T-helper 22 cell (primary cell): ENCODE data around the gene DCTN3.

Source experiments
- DNase-seq: peaks from one replicate; pipeline ENCODE4 v3.0.0-alpha.2; 2020; ENCODE audit warnings: low read depth

The DCTN3 gene

DNA sequence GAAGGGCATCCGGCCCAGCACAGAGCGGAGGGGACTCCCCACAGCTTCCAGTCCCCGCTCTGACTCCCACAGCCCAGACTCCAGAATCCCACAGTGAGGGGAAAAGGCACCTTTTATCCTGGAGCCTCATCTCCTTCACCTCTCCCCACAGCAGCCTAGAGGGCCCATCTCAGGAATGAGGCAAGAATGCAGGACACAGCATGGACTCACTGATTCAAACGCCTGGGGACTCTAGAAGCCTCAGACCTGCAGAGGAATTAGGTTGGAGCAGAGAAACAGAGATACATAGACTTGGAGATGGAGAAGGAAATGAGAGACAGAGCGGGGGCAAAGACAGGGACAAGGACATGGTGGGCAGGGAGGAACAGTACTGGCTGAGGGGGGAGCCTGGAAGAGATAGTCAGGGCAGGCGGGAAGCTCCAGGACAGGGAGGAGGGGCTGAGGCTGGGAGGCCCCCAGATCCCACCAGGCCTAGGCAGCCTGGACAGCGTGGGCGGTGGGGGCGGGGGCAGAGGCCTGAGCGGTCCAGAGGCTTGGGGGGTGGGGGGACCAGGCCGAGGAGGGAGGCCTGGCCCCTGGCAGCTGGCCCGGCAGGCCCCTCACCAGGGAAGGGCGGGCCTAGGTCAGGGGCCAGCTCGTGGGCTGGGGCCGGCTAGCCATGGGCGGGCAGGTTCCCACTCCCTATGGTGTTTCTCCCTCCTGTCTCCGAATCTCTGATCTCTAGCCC, 46.5 kb downstream of the DCTN3 start:
- no peak for DNase-seq

DNA sequence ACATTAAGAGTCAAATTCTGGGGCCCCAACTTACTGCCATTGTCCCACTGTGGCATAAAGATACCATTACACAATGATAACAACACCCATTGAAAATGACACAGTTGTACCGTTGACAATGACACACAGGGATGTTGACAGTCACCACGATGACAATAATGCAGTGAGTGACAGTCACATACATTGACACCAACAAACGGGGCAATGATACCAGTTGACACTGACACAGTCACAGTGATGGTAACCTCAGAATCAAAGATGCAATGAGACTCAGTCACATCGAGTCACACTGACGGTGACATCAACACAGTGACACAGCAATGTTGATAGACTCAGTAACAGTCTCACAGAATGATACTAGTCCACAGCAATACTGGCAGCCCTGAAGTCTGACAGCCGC, 47.7 kb downstream of the DCTN3 start:
- DNase-seq, result no peak

- no peak for DNase-seq
Measured at GRCh38 chr9:34572092-34572491, 48.2 kb downstream of the DCTN3 start.

DNA sequence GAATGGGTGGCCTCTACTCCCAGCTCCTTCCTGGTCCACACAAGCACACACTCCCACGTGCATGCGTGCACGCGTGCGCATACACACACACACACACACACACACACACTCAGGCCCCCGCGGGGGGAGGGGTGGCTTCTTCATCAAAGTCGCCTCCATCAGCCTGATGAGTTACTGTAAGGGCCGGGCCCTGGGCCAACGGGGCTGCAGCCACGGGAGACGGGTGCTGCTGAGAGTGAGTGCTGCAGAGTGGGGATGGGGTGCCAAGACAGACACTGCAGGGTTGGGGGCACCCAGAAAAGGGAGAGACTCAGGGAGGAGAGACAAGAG, 48.8 kb downstream of the DCTN3 start:
- DNase-seq, result no peak

DNA sequence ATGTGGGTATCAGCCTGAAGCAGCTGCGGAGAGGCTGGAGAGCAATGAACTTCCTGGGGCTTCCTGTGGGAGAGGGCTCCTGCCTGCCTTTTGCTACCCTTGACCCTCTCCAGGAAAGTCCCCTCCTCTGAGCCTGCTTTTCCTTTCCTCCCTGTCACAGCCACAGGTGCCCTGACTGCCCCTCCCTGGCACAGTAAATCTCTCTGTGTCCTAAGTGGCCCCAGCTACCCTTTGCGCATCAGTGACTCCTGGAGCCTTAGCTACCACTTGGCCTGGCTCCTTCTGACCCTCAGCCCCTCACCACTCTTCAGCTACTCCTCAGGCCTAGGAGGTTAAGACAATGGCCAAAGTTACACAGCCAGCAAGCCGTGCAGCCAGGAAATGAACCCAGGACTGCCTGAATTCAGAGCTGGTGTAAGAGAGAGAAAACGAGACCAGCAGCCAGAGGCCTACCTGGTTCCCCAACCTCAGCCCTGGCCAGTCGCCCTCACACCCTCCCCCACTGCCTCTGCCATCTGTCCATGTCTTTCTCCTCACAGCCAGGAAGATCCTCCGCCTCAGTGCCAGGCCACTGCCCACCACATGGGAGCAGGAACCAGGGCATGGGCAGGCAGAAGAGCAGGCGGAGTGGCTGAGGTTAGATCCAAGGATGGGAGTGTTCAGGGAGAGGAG, 49.4 kb downstream of the DCTN3 start:
- DNase-seq, result no peak

DNA sequence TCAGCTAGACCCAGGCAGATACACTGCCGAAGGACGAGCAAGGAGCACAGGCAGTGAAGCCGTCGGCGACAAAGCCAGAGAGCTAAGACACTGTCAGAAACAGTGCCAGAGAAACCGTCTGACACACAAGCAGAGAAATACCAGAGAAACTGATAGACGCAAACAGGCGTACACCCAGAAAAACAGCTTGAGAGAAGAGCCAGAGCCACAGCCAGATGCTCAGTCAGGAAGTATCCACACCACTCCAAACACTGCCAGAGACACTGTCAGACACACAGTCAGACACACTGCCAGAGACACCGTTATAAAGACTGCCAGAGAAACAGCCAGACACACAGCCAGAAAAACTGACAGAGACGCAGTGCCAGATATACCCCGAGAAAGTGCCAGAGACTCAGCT, 49.9 kb downstream of the DCTN3 start:
- DNase-seq, result no peak

- DNase-seq, result no peak
Measured at GRCh38 chr9:34568774-34569173, 51.5 kb downstream of the DCTN3 start.

GRCh38 chr9:34568133-34568532, 52.2 kb downstream of the DCTN3 start:
- DNase-seq, result no peak

GRCh38 chr9:34566972-34567371, 53.3 kb downstream of the DCTN3 start:
- DNase-seq, result no peak

- DNase-seq, result no peak
Measured at GRCh38 chr9:34566322-34566721, 54.0 kb downstream of the DCTN3 start.

GRCh38 chr9:34565856-34566255, 54.4 kb downstream of the DCTN3 start:
- DNase-seq, result no peak

DNA sequence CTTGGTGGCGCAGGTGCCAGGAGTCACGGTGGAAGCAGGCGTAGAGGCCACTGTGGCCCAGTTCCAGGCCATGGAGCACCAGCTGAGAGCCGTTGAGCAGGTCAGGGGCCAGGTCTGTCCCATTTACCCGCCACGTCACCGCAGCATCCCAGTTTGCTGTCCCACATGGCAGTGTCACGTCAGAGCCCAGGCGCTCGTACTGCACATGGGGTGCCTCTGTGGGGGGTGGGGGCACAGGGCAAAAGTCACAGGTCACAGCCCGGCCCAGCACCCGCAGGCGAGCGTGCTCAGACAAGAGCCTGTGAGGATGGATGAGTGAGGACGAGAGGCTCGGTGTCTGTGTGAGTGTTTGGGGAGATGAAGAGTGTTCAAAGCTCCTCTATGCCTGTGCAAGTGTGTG, 55.7 kb downstream of the DCTN3 start:
- DNase-seq, result no peak
